Activated T-cell treated with anti-CD3 and anti-CD28 coated beads, Interleukin-2, amount 50 U/mL, for 24 hours (primary cell): ENCODE measurements around the gene KIF13A.
"Not testable (repeated sequence)": the region's sequence is repeated elsewhere in the genome, so short reads cannot be mapped to it uniquely, and the experiment has no call there.

ENCODE experiments used
- DNase-seq: peaks from one replicate; pipeline ENCODE4 v3.0.0-alpha.2; 2020
- H3K27ac Mint-ChIP-seq: 2 replicates; pipeline ENCODE4 v1.8.0; 2020; ENCODE audit warnings: mild to moderate bottlenecking, mixed read lengths
- H3K27me3 Mint-ChIP-seq: 2 replicates; pipeline ENCODE4 v1.8.0; 2020; ENCODE audit warnings: mixed read lengths
- H3K36me3 Mint-ChIP-seq: 2 replicates; pipeline ENCODE4 v1.8.0; 2020; ENCODE audit warnings: low read depth, mixed read lengths
- H3K4me1 Mint-ChIP-seq: 2 replicates; pipeline ENCODE4 v1.8.0; 2020; ENCODE audit warnings: low read depth, mixed read lengths
- H3K4me3 Mint-ChIP-seq: 2 replicates; pipeline ENCODE4 v1.8.0; 2020; ENCODE audit warnings: mild to moderate bottlenecking, moderate library complexity, mixed read lengths
- H3K9me3 Mint-ChIP-seq: 2 replicates; pipeline ENCODE4 v1.8.0; 2020; ENCODE audit warnings: mixed read lengths

The KIF13A gene

DNA sequence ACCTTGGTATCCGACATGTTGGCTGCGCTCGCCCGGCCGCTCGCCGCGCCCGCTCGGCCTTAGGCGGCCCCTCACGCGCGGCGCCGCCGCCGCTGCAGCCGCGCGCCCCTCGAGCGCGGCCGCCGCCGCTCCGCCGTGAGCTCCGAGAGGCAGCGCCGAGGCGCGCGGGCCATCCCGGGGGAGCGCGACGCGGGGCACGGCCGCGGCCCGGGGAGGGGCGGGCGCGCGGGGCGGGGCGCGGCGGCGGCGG, at the start of gene KIF13A:
TSS of gene KIF13A (minus strand) at position 189 of the 250 bp plus-strand sequence. CDS start at position 17, 172 bp downstream.
- Mint-ChIP-seq H3K27ac (no peak within 1 kb of the TSS), H3K36me3 (no peaks in the 10 kb centered on the region), H3K4me1 (peaks cover 12% of the 10 kb centered on the region), H3K27me3 (peaks cover 80% of the 10 kb centered on the region), H3K9me3 (no peaks in the 10 kb centered on the region), H3K4me3 (peak within 1 kb of the TSS; percentile 74)
- DNase-seq, result no peak

- Mint-ChIP-seq H3K4me3 (no peak overlapping the region), H3K9me3 (no peaks in the 10 kb centered on the region), H3K27me3 (peaks cover 16% of the 10 kb centered on the region), H3K27ac (no peak overlapping the region), H3K4me1 (peaks cover 2% of the 10 kb centered on the region), H3K36me3 (no peaks in the 10 kb centered on the region)
- no peak for DNase-seq
These were observed 49.3 kb upstream of the KIF13A start for GRCh38 chr6:18036781-18037180.

DNA sequence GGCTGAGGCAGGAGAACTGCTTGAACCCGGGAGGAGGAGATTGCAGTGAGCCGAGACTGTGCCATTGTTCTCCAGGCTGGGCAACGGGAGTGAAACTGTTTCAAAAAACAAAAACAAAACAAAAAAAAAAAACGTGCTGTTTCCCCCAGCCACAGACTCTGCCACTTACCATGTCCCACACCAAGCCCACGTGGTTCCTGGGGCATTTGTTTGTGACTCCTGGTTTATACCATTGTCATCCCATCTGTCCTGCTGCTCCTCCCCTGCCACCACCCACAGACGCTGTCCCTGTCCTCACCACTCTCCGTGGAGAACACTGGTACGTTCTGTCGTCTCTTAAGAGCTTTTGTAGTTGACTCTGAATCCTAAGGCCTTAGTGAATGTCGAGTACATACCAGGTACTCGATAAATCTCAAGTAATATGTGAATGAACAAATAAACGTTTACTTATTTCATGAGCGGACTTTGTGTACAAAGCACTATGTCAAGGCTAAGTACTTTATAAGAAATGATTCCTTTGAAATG, 48.0 kb upstream of the KIF13A start:
- Mint-ChIP-seq H3K27me3 (peaks cover 20% of the 10 kb centered on the region), H3K9me3 (no peaks in the 10 kb centered on the region), H3K4me3 (no peak overlapping the region), H3K36me3 (no peaks in the 10 kb centered on the region), H3K27ac (no peak overlapping the region), H3K4me1 (peaks cover 2% of the 10 kb centered on the region)
- no peak for DNase-seq

DNA sequence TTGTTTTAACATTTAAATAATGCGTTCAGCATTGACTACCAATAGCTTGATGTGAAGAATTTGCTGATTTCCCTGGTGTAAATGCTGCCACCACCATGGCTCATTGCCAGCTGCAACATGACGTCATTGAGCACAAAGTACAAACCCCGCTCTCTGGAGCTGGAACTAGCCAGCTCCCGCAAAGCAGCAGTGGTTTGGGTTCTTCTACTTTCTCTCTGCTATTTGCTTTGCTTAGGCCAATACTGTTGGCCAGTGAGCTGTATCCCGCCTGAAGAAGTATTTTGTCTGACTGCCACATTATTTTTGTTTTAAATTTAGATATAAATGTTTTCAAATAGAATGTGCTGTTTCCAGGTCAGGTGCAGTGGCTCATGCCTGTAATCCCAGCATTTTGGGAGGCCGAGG, 47.4 kb upstream of the KIF13A start:
- Mint-ChIP-seq H3K4me1 (peaks cover 2% of the 10 kb centered on the region), H3K27me3 (peaks cover 20% of the 10 kb centered on the region), H3K4me3 (no peak overlapping the region), H3K27ac (no peak overlapping the region), H3K9me3 (no peaks in the 10 kb centered on the region), H3K36me3 (no peaks in the 10 kb centered on the region)
- DNase-seq, result no peak

- Mint-ChIP-seq H3K36me3 (no peaks in the 10 kb centered on the region), H3K9me3 (no peaks in the 10 kb centered on the region), H3K4me3 (no peak overlapping the region), H3K27ac (no peak overlapping the region), H3K27me3 (peaks cover 23% of the 10 kb centered on the region), H3K4me1 (no peaks in the 10 kb centered on the region)
- no peak for DNase-seq
These were observed 44.3 kb upstream of the KIF13A start for GRCh38 chr6:18031680-18032256.

DNA sequence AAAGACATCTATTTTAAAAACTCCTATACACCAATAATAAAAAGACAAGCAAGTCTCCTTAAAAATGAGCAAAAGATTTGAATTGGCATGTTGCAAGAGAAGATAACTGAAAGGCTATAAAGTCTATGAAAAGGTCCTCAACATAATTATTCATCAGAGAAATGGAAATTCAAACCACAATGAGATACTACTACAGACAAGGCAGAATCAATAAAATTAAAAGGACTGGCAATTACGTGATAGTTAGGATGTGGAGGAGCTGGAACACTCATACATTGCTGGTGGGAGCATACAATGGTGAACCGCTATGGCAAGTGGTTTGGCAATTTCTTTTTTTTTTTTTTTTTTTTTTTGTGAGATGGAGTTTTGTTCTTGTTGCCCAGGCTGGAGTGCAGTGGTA, 43.8 kb upstream of the KIF13A start:
- H3K27ac Mint-ChIP-seq, result no peak overlapping the region
- peaks cover 23% of the 10 kb centered on the region for H3K27me3 Mint-ChIP-seq
- H3K36me3 Mint-ChIP-seq, result no peaks in the 10 kb centered on the region
- H3K9me3 Mint-ChIP-seq, result no peaks in the 10 kb centered on the region
- DNase-seq, result no peak
- H3K4me3 Mint-ChIP-seq, result no peak overlapping the region
- H3K4me1 Mint-ChIP-seq, result no peaks in the 10 kb centered on the region

DNA sequence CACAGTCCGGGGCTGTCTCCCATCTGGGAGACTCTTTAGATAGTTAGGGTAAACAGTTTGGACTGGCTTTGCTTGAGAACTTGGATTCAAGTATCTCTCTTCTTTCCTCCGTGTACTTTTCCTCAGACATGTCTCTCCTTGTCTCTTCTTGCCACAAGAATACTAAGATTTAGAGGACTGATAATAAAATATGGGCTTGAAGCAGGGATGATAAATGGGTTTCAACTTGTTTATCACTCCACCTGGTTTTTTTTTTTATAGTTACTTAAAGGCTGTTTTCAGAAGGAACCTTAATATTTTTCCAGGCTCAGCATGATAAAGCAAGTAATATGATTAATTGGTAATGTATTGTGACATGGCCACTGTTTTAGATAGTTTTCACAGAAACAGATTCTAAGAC, 40.9 kb upstream of the KIF13A start:
- no peak overlapping the region for H3K4me3 Mint-ChIP-seq
- H3K27ac Mint-ChIP-seq, result no peak overlapping the region
- no peaks in the 10 kb centered on the region for H3K36me3 Mint-ChIP-seq
- H3K27me3 Mint-ChIP-seq, result peaks cover 25% of the 10 kb centered on the region
- no peaks in the 10 kb centered on the region for H3K4me1 Mint-ChIP-seq
- DNase-seq, result no peak
- H3K9me3 Mint-ChIP-seq, result no peaks in the 10 kb centered on the region

DNA sequence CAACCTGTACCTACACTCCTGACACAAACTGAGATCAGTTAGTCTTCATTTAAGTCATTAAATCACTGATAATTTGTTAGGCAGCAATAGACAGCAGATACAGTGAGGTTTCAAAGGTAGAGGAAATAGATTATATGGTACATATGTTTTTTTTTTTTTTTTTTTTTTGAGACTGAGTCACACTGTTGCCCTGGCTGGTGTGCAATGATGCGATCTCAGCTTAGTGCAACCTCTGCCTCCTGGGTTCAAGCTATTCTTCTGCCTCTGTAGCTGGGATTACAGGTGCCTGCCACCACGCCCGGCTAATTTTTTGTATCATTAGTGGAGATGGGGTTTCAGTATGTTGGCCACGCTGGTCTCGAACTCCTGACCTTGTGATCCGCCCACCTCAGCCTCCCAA, 38.2 kb upstream of the KIF13A start:
- no peak for DNase-seq
- Mint-ChIP-seq H3K4me1 (no peaks in the 10 kb centered on the region), H3K27me3 (peaks cover 22% of the 10 kb centered on the region), H3K9me3 (no peaks in the 10 kb centered on the region), H3K27ac (no peak overlapping the region), H3K4me3 (no peak overlapping the region), H3K36me3 (no peaks in the 10 kb centered on the region)

- Mint-ChIP-seq H3K36me3 (no peaks in the 10 kb centered on the region), H3K27me3 (peaks cover 22% of the 10 kb centered on the region), H3K9me3 (no peaks in the 10 kb centered on the region), H3K4me1 (no peaks in the 10 kb centered on the region), H3K4me3 (no peak overlapping the region), H3K27ac (no peak overlapping the region)
- no peak for DNase-seq
These were observed 37.4 kb upstream of the KIF13A start for GRCh38 chr6:18024876-18025275.

GRCh38 chr6:18023891-18024290, 36.5 kb upstream of the KIF13A start:
- DNase-seq, result no peak
- H3K9me3 Mint-ChIP-seq, result no peaks in the 10 kb centered on the region
- no peaks in the 10 kb centered on the region for H3K4me1 Mint-ChIP-seq
- no peak overlapping the region for H3K27ac Mint-ChIP-seq
- H3K4me3 Mint-ChIP-seq, result no peak overlapping the region
- H3K27me3 Mint-ChIP-seq, result peaks cover 16% of the 10 kb centered on the region
- H3K36me3 Mint-ChIP-seq, result no peaks in the 10 kb centered on the region

- Mint-ChIP-seq H3K27ac (no peak overlapping the region), H3K36me3 (no peaks in the 10 kb centered on the region), H3K4me1 (no peaks in the 10 kb centered on the region), H3K4me3 (no peak overlapping the region), H3K9me3 (no peaks in the 10 kb centered on the region), H3K27me3 (peaks cover 21% of the 10 kb centered on the region)
- DNase-seq, result no peak
These were observed 35.2 kb upstream of the KIF13A start for GRCh38 chr6:18022398-18023231.

DNA sequence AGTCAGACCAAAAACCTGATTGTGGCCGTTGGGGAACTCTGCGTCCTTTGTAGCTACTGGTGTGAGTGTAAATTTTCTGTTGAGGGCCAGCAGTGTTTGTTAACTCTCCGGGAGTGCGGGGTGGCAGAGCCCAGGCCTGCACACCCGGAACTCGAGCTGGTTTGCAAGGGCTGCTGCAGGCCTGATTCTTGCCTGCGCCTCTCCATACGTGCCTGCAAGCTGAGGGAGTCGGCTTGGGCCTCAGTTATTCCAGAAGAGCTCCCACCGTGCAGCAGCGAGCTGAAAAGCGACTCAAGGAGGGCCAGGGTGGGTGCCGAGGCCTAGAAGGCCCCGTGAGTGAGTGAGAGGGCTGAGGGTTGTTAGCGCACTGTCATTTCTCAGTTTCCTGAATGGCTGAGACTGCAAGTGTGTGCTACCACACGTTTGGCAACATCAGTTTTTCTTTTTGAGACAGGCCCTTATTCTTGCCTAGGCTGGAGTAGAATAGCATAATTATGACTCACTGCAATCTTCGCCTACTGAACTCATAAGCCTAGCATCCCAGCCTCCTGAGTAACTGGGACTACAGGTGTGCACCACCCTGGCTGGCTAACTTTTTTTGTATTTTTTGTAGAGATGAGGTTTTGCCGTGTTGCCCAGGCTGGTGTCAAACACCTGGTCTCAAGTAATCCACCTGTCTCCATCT, 33.9 kb upstream of the KIF13A start:
- no peaks in the 10 kb centered on the region for H3K9me3 Mint-ChIP-seq
- no peaks in the 10 kb centered on the region for H3K4me1 Mint-ChIP-seq
- H3K4me3 Mint-ChIP-seq, result no peak overlapping the region
- DNase-seq, result no peak
- no peak overlapping the region for H3K27ac Mint-ChIP-seq
- H3K36me3 Mint-ChIP-seq, result no peaks in the 10 kb centered on the region
- peaks cover 22% of the 10 kb centered on the region for H3K27me3 Mint-ChIP-seq

DNA sequence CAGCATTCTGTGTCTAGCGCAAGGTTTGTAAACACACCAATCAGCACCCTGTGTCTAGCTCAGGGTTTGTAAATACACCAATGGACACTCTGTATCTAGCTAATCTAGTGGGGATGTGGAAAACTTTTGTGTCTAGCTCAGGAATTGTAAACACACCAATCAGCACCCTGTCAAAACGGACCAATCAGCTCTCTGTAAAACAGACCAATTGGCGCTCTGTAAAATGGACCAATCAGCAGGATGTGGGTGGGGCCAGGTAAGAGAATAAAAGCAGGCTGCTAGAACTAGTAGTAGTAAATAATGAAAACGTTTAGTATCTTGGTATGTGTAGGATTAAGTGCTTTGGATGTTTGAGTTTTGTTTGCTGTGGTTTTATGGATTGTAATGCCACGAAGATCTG, 33.1 kb upstream of the KIF13A start:
- not testable (repeated sequence) for H3K4me1 Mint-ChIP-seq, H3K9me3 Mint-ChIP-seq, H3K36me3 Mint-ChIP-seq, H3K27ac Mint-ChIP-seq, DNase-seq, H3K4me3 Mint-ChIP-seq
- H3K27me3 Mint-ChIP-seq, result peaks cover 26% of the 10 kb centered on the region

- Mint-ChIP-seq H3K36me3 (no peaks in the 10 kb centered on the region), H3K4me3 (no peak overlapping the region), H3K27me3 (peaks cover 26% of the 10 kb centered on the region), H3K9me3 (no peaks in the 10 kb centered on the region), H3K4me1 (no peaks in the 10 kb centered on the region), H3K27ac (no peak overlapping the region)
- no peak for DNase-seq
These were observed 32.4 kb upstream of the KIF13A start for GRCh38 chr6:18019539-18020534.
